Left cardiac atrium (tissue), 4 donors: ENCODE data around the gene PPP2R2B. TPM values are rescaled to one million over a fixed set of nuclear protein-coding genes. Genes with fewer than 3 reads are reported as not detected.

Source experiments
- ATAC-seq, 2 donors: fragments of 200-7000 bp; cut with Tn5 transposase; one replicate each; pipeline ENCODE4 v1.9.1; 2020; ENCODE audit warnings: mild to moderate bottlenecking in 2 of 2, moderate library complexity in 2 of 2
- DNase-seq: peaks from one replicate; pipeline ENCODE4 v3.0.0-alpha.2; 2020
- intact Hi-C, 2 donors: fragments of 100-400 bp; cut with DNase I; formaldehyde crosslinking; loops; one replicate each; pipeline versions ENCODE4 v1.14.1 to v1.15.1; 2022 to 2023
- total RNA-seq, 2 donors: library from RNA; stranded (reverse); fragmentation: NEBNext Ultra II Directional; extraction: Animal tissue kit (Norgen Biotek cat#: 25700); gene quantifications; one replicate each; pipeline ENCODE4 v1.2.1, GENCODE V29; 2021
- donor health status: DM: no; HTN: yes; CAD: no.
- donor health status: DM: no; HTN: yes; CAD: no; lungs with severe emphysema.
- donor health status: DM: yes; HTN: yes; CAD: no.
- donor health status: Dilated cardiomyopathy.

Gene PPP2R2B
- total RNA-seq, 2 donors from 2014 or later = 0.74 to 1.3 TPM

DNA sequence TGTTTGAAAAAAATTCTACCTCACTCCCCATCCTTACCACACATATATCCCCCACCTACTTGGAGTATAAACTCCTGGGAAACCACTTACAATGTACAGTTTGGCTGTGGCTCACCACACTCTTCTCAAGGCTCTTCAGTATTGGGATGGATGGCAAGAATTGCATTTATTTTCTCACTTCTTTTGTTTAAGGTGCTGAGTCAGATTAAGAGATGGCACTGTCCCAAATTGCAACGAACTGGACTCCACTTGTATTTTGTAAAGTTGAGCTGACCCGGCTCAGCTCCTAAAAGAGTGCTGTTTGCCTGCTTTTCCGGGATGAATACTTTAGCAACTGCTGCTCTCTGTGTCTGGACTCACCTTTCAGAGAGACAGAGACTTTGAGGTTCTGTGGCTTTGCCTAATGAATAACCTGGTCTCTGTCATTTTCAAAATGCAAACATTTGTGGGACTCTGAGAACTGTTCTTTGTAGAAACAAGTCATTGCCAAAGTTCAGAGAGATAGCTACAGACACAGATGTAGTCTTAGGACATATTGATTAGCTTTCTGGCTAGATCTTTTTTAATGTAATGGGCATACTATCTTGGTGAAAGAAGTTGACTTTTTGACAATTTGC lies 42.2 kb downstream of the PPP2R2B start:
- ATAC-seq = no peak
- intact Hi-C loops = no loop called here
- DNase-seq = no peak

DNA sequence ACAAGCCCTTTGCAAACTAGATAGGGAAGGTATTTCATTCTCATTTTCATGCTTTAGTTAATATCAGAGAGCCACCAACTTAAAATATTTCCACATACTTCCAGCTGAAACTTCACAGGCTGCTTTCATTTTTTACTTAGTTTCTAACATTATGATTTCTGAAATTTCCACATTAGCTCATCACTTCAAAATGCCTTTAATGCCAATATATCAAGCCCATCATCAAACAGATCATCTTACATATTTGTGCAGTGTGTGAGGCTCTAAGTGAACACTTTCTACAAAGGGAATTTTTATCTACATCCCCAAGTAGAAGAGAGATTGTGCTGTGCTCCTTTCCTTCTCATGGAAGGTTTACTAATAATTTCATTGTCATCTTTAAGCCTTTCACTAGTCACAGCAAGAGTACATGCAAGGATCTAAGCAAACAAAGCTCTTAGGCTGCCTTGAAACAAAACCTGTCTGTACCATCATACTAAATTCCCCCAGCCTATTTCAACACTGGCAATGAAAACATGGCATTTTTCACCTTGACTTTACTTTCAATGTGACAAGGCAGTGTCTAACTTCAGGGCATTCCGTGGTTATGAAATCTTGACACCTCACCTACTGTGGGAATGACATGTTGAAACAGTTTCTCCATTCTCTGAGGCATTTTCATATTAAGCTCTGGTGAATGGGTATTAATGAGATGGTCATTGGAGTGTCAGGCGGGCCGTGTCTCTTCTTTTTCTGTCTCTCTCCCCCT lies 45.4 kb downstream of the PPP2R2B start:
- ATAC-seq (no peak), DNase-seq (no peak)
- intact Hi-C loops = no loop called here

DNA sequence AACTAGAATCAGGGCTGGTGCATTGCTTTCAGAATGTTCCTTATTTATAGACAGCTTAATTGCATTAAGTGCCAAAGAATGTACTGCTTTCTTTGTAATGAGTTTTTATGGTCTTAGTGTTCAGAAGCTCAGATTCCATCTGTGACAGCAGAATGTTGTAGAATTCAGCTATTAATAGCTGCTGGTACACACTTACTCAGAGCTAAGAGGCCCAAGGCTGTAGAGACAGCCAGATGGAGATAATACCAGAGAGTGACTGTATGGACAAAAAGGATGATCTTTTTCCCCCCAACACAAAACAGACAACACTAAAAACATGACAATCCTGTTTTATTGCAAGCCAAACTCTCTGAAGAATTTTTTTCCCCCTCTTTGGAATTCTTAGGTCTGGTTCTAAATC lies 50.2 kb downstream of the PPP2R2B start:
- DNase-seq = no peak

DNA sequence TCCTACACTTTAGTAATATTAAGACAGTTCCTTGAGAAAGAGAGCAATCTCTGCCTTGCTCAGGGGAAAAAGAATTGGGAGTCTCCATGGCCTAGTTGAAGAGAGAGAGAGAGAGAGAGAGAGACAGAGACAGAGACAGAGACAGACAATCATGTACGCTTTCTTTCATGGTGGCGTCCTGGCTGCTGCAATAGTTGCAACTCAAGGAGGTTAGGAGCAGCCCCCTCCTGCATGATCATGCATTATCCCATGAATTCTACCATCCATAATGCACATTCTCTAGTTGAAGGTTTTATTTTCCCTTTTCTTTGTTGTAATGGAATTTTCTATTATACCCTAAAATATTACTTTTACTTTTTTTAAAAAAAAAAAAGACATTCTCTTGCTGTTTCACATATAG lies 50.7 kb downstream of the PPP2R2B start:
- intact Hi-C loops = no loop called here
- no peak for ATAC-seq

More for the DNA sequence above, 50.2 kb downstream of the PPP2R2B start:
- peak in 1 of 2 donors; percentile 31 for ATAC-seq
- intact Hi-C loops = no loop called here

DNA sequence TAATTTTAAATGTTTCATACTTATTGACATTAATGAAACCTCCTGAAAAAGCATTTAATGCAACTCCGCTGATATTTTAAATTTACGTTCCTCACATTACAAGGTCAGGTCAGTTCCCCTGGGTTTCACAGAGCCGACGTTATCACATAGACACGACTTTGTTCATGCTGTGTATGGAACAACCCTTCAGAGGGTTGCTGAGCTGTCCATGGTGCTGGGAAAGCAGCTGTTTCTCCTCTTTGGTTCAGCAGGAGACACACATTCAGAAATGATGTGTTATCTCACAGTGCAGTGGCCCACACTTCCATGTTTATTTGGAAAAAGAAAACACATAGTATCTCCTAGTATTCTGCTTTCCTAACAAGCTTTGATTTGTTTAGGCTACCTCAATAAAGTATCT lies 53.5 kb downstream of the PPP2R2B start:
- no peak for DNase-seq
- intact Hi-C loops = no loop called here

More for the DNA sequence above, 50.7 kb downstream of the PPP2R2B start:
- DNase-seq = no peak

DNA sequence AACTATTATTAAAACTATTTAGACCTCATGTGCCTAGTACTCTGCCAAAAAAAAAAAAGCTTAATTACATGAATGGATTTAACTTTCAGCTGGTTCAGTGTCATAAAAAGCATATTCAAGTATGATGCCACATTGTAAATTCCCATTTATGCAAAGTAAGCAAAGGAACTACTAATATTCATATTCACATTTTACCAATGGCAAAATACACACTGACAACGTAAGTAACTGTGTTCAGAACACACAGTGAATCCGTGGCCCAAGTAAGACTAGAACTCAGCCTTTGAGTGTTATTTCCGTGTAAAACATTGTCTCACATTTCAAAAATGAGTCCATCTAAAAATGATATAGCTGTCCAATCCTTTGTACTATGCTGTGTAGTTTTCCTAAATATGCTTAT lies 56.8 kb downstream of the PPP2R2B start:
- intact Hi-C loops = no loop called here
- no peak for DNase-seq
- no peak for ATAC-seq

More for the DNA sequence above, 53.5 kb downstream of the PPP2R2B start:
- ATAC-seq = no peak

DNA sequence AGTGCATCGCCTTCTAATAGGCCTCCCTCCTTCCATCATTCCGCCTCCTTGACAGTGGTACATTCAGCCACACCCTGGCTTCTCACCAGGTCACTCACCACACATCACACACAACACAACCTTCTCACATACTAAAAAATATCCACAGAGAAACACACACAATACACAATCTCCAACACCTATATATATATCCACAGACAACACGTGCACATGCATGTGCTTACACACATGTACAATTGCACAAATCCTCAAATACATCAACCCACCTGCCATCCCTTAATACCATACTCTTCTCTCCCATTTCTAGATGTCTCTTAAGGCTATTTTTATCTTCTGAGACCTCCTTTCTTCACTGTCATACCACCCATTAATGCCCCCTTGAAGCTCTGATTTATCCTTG lies 57.6 kb downstream of the PPP2R2B start:
- intact Hi-C loops = no loop called here
- ATAC-seq (no peak), DNase-seq (no peak)

DNA sequence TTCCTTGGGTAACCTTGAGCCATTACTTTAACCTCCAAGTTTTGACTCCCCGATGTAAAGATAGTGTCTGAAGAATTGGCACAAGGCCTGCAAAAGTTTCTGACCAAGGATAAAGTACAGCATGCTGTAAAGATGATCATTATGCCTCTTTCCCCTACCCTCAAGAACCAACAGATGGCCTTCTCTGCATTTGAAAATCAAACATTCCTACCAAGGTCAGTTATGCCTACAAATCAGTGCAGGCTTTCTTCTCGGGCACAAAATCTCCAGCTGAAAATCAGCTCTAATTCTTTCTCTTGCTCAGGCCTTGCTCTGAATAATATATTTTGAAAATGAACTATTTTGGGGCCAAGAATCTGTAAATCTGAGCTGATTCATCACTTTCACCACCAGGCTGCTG lies 59.7 kb downstream of the PPP2R2B start:
- intact Hi-C loops = no loop called here
- DNase-seq = no peak
- no peak for ATAC-seq

DNA sequence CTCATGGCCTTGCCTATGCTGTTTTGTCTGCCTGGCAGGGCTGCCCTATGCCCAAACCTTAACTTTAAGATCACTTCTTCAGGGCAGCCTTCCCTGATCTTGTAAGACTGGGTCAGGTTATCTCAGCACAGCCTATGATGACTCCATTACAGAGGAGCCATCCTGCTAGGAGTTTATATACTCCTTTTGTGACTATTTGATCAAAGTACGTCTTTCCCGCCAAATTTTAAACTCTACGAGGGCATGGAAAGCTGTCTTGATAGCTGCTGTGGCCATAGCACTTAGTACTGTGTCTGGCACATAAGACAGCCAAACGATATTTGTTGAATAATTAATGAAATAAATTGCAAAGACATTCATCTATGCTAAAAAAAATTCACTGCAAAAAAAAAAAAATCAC lies 60.6 kb downstream of the PPP2R2B start:
- ATAC-seq (no peak), DNase-seq (no peak)
- intact Hi-C loops = no loop called here

DNA sequence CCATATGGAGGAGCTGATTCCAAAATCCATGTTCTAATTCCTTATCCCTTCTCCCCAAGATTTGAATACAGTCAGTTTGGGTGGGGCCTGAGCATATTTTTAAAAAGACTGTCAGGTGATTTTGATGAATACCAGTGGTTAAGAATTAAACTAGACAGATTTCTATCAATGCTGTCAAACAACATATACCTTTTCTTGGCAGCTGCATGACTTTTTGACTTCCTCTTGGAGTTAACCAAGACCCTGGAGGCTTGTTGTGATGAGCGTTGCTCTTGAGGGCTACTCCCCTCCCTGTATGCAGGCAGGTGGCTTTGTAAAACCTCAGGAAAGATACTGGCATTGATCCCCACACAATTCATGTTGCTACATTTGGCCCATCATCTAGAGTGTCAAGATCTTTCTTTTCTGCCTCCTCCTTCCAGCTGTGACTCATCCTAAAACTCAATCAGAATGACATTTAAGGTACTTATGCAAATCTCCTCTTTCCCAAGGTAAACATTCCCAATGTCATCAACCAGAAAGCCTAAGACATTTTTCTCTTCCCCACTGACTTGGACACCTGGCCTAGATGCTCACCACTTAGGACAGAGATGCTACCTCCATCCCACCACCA lies 61.7 kb downstream of the PPP2R2B start:
- no peak for DNase-seq
- no peak for ATAC-seq
- intact Hi-C loops = no loop called here

DNA sequence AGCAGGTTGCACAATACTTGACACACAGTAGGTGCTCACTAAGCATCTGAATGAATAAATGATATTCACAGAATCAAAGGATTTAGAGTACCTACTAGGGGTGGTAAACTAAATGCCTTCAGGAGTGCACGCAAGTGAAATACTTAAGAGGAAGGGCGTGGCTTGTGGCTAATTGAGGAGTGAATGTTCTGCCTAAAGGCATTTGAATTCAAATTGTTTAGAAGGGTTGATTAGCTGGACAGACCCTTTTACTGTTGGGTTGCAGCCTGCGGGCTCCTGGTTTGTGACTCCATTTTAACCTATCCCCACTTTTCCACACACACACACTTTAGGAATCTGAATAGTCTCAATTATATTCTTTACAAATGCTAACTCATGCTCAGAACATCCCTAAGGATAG lies 63.1 kb downstream of the PPP2R2B start:
- no peak for ATAC-seq

DNA sequence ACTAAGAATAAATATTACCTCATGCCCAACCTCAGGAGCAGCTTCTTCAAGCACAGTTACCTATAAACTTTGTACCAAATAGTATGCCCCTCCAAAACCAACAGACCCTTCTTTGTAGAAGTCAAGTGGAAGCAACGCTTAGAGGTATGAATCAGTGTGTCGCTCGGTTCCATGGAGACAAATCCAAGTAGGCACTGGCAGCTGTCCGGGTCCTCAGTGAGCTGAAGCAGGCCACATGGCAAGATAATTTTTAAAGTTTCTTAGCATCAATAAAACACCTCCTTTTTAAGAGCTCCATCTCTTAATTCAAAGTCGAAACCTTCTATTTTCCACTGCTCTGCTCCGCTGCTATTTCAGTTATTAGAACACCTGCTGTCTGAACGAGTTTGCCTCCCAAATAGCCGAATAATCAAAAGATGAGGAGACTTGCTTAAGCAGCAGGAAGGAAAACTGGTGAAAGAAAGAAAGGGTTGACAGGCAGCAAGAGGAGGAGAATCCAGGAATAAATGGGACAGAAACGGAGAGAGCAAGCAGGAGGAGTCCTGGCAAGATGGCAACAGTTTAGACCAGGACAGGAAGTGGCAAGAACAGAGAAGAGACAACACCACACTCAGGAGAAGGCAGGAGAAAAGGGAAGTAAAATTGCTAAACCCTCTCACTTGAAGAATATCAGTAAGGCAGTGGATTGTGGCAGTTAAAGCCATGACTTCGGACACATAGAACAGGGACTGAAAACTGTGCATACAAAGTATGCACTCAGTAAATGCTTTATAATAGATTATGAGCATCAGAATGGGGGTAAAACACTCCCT lies 65.0 kb downstream of the PPP2R2B start:
- intact Hi-C loops = no loop called here
- peak in 1 of 2 donors; percentile 29 for ATAC-seq
- DNase-seq = no peak

More for the DNA sequence above, 63.1 kb downstream of the PPP2R2B start:
- intact Hi-C loops = no loop called here
- DNase-seq = no peak

DNA sequence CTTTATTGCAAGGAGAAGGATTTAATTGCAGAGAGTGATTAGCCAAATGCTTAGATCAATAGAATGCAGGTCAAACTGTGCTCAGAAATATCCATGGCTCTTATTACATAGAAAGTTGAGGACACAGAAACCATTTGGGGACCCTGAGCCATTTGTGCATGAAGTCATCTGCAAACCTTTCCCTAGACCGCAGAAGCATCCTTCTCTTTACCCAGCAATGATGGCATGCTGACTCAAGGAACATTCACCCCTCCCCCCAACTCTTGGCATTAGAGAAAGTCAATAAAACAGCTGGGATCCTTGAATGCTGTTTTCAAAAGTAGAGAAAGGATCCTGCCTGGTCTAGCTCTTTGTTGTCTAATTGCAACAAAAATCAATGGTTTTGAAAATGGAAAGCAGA lies 73.5 kb downstream of the PPP2R2B start:
- intact Hi-C loops = no loop called here
- ATAC-seq (no peak), DNase-seq (no peak)

DNA sequence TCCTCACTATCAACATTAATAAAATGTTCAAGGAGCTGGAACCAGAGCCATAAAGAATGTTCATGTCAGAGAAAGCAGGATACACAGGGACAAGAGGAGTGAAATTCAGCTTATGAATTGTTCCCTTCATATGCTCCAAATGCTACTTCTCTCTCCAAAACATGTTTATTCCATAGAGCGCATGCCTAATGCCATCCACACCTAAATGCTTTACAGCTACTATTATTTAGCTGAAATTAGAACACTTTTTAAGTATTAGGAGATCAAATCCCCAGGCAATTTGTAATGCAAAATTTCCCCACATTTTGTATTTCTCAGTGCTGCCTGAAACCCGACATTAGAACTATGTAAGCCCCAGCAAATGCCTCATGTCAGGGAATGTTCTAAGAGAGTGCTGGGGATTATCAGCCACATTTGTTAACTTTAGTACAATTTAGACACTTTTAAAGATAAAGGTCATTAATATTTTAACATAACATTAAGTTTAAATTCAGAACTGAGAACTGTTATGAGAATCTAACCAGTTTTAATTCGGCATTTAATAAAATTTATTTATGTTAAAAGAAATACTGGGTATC lies 75.5 kb downstream of the PPP2R2B start:
- no peak for ATAC-seq
- intact Hi-C loops = no loop called here
- no peak for DNase-seq

DNA sequence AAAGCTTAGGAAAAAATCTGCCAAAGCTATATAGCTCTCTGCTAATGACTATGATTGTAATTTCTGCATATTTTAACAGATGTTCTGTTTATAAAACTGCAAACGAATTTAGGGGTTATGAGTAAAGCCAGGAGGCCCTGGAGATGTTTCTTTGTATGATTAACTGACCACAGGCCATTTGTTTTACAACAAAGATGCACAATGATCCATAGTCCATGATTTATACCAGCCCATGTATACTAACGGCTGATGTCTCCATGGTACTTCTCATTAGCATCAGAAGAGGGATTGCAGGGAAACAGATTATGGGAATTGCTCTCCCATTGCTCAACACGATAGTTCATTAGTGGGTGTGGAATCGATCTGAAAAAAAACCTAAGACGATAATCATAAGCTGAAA lies 78.9 kb downstream of the PPP2R2B start:
- DNase-seq (no peak), ATAC-seq (no peak)
- intact Hi-C loops = no loop called here

DNA sequence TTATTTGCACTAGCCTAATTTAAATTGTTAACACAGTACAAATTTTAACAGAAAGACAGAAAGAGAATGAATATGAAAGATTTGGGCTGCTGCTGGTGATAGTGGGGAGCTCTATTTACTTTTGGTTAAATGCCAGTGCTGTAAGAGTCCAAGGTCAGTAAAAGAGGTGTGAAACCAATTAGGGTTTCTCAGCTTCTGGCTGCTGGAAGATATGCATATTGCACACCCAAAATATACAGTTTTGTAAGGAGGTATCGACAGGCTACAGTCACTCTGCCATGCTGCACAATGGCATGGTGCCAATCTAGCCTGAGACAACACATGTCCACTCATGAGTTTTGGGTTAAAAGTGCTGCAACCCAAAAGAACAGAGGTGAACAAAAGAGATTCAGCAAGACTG lies 79.3 kb downstream of the PPP2R2B start:
- intact Hi-C loops = no loop called here
- DNase-seq (no peak), ATAC-seq (no peak)

DNA sequence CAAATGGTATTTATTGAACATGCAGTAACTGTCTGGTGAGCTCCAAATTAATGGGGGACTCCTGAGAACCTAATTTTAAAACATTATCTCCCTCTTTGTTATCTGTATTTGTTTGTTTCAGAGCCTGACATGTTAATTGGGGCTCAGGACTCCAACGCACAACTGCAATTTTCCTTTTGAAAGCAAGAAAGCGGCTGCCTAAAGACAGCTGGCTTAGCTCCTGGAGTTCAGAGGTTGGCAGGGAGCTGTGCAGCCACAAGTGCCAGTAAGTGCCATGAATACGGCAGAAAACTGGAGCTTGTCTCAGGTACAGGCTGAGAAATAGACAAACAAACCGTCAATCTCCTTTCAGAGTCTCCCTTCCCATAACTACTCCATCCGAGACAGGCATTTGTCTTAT lies 80.9 kb downstream of the PPP2R2B start:
- DNase-seq (no peak), ATAC-seq (no peak)
- intact Hi-C loops = no loop called here

DNA sequence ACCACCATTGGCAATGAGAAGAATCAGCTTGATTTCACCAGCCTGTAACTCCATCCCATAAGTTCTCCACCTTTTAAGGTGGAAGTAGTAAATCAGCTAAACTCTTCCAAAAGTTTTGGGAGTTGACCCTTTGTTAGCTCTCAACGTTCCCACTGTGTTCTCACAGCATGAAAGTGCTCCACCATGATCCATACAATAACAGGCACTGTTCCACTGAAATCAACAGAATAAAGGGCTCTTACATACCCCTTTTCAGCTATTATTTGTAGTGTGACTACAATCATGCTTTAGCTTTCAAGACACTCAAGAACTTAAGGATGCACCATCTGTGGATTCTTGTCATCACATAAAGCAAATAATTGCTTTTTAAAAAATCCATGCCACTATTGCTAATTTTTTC lies 81.6 kb downstream of the PPP2R2B start:
- ATAC-seq = no peak
- intact Hi-C loops = no loop called here
- no peak for DNase-seq

DNA sequence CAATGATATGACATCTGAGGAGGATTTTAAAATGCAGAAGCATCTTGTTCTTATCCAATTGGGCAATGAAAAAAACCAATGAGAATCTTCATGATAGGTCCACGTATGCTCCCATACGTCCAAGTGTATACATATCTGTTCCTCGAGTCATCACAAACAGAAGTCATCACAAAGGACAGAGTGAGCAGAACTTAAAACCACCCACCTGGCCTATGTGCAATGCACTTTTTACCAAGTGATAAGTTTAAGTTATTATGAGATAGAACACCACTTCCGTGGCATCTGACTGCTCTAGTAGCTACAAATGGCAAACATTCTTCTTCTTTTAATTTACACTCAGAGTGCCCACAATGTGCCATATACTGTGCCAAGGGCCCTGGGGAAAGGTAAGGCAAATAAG lies 82.4 kb downstream of the PPP2R2B start:
- DNase-seq (no peak), ATAC-seq (no peak)
- intact Hi-C loops = no loop called here
